HEK293 (cell line): ENCODE data around the gene KLK1.

Source experiments
- BCL11B ChIP-seq: fragments of 450-650 bp; formaldehyde crosslinking; IDR thresholded peaks from 2 replicates; pipeline ENCODE4 v1.5.1; 2016; ENCODE audit warnings: low read depth, missing biosample characterization, missing genetic modification characterization
- BCL6B ChIP-seq: fragments of 450-650 bp; formaldehyde crosslinking; IDR thresholded peaks from 2 replicates; pipeline ENCODE4 v1.5.1; 2017; ENCODE audit warnings: missing biosample characterization, missing genetic modification characterization
- GFI1B ChIP-seq: fragments of 450-650 bp; formaldehyde crosslinking; IDR thresholded peaks from 2 replicates; pipeline ENCODE4 v1.5.1; 2016; ENCODE audit warnings: missing biosample characterization, missing genetic modification characterization
- GLI2 ChIP-seq: fragments of 450-650 bp; formaldehyde crosslinking; IDR thresholded peaks from 2 replicates; pipeline ENCODE4; 2017; ENCODE audit warnings: missing biosample characterization, missing genetic modification characterization, low read depth, borderline replicate concordance
- KLF7 ChIP-seq: fragments of 450-650 bp; formaldehyde crosslinking; IDR thresholded peaks from 2 replicates; pipeline ENCODE4 v1.5.1; 2016; ENCODE audit warnings: missing biosample characterization, missing genetic modification characterization, borderline replicate concordance
- SALL2 ChIP-seq: fragments of 450-650 bp; formaldehyde crosslinking; IDR thresholded peaks from 2 replicates; pipeline ENCODE4 v1.5.0; 2017; ENCODE audit warnings: missing biosample characterization, mild to moderate bottlenecking, missing genetic modification characterization, borderline replicate concordance
- WT1 ChIP-seq: fragments of 450-650 bp; formaldehyde crosslinking; IDR thresholded peaks from 2 replicates; pipeline ENCODE4 v1.5.1; 2016; ENCODE audit warnings: missing biosample characterization, missing genetic modification characterization
- ZBTB20 ChIP-seq: fragments of 450-650 bp; formaldehyde crosslinking; IDR thresholded peaks from 2 replicates; pipeline ENCODE4 v1.5.1; 2016; ENCODE audit warnings: missing biosample characterization, missing genetic modification characterization
- ZBTB21 ChIP-seq: fragments of 450-650 bp; formaldehyde crosslinking; IDR thresholded peaks from 2 replicates; pipeline ENCODE4 v1.5.1; 2017; ENCODE audit warnings: missing biosample characterization, missing genetic modification characterization
- ZBTB48 ChIP-seq: fragments of 450-650 bp; formaldehyde crosslinking; IDR thresholded peaks from 2 replicates; pipeline ENCODE4 v1.5.1; 2016; ENCODE audit warnings: missing biosample characterization, missing genetic modification characterization
- ZFP69B ChIP-seq: fragments of 450-650 bp; formaldehyde crosslinking; IDR thresholded peaks from 2 replicates; pipeline ENCODE4 v1.5.1; 2016; ENCODE audit warnings: missing biosample characterization, missing genetic modification characterization
- ZIC2 ChIP-seq: fragments of 450-650 bp; formaldehyde crosslinking; IDR thresholded peaks from 2 replicates; pipeline ENCODE4 v1.5.1; 2016; ENCODE audit warnings: missing biosample characterization, missing genetic modification characterization
- ZNF10 ChIP-seq: fragments of 450-650 bp; formaldehyde crosslinking; IDR thresholded peaks from 2 replicates; pipeline ENCODE4 v1.5.1; 2017; ENCODE audit warnings: missing biosample characterization, missing genetic modification characterization
- ZNF140 ChIP-seq: fragments of 450-650 bp; formaldehyde crosslinking; IDR thresholded peaks from 2 replicates; pipeline ENCODE4 v1.5.1; 2016; ENCODE audit warnings: missing biosample characterization, missing genetic modification characterization
- ZNF19 ChIP-seq: fragments of 450-650 bp; formaldehyde crosslinking; IDR thresholded peaks from 2 replicates; pipeline ENCODE4; 2016; ENCODE audit warnings: missing biosample characterization, missing genetic modification characterization, low read depth
- ZNF24 ChIP-seq: fragments of 450-650 bp; formaldehyde crosslinking; IDR thresholded peaks from 2 replicates; pipeline ENCODE4 v1.5.1; 2016; ENCODE audit warnings: missing biosample characterization, missing genetic modification characterization
- ZNF335 ChIP-seq: fragments of 450-650 bp; formaldehyde crosslinking; conservative IDR thresholded peaks from 2 replicates; pipeline ENCODE4 v1.5.1; 2016; ENCODE audit warnings: missing biosample characterization, missing genetic modification characterization
- ZNF362 ChIP-seq: fragments of 450-650 bp; formaldehyde crosslinking; IDR thresholded peaks from 2 replicates; pipeline ENCODE4 v1.5.1; 2016; ENCODE audit warnings: missing biosample characterization, missing genetic modification characterization
- ZNF37A ChIP-seq: fragments of 450-650 bp; IDR thresholded peaks from 2 replicates; pipeline ENCODE4 v1.5.1; 2018; ENCODE audit warnings: missing biosample characterization, missing genetic modification characterization
- ZNF394 ChIP-seq: fragments of 450-650 bp; formaldehyde crosslinking; IDR thresholded peaks from 2 replicates; pipeline ENCODE4 v1.5.1; 2016; ENCODE audit warnings: missing biosample characterization, missing genetic modification characterization, mild to moderate bottlenecking, moderate library complexity, borderline replicate concordance
- ZNF404 ChIP-seq: fragments of 450-650 bp; formaldehyde crosslinking; IDR thresholded peaks from 2 replicates; pipeline ENCODE4 v1.5.1; 2017; ENCODE audit warnings: missing biosample characterization, missing genetic modification characterization
- ZNF529 ChIP-seq: fragments of 450-650 bp; formaldehyde crosslinking; IDR thresholded peaks from 2 replicates; pipeline ENCODE4 v1.5.1; 2017; ENCODE audit warnings: missing genetic modification characterization, missing biosample characterization; ENCODE audit not compliant: insufficient replicate concordance
- ZNF610 ChIP-seq: fragments of 450-650 bp; formaldehyde crosslinking; IDR thresholded peaks from 2 replicates; pipeline ENCODE4 v1.5.1; 2016; ENCODE audit warnings: missing biosample characterization, missing genetic modification characterization, borderline replicate concordance
- ZNF621 ChIP-seq: fragments of 450-650 bp; formaldehyde crosslinking; IDR thresholded peaks from 2 replicates; pipeline ENCODE4 v1.5.1; 2017; ENCODE audit warnings: missing biosample characterization, missing genetic modification characterization
- ZNF639 ChIP-seq: fragments of 450-650 bp; formaldehyde crosslinking; IDR thresholded peaks from 2 replicates; pipeline ENCODE4 v1.5.1; 2016; ENCODE audit warnings: missing biosample characterization, missing genetic modification characterization
- ZNF677 ChIP-seq: fragments of 450-650 bp; IDR thresholded peaks from 2 replicates; pipeline ENCODE4 v1.5.0; 2018; ENCODE audit warnings: missing biosample characterization, mild to moderate bottlenecking, missing genetic modification characterization, moderate library complexity
- ZNF76 ChIP-seq: fragments of 450-650 bp; formaldehyde crosslinking; IDR thresholded peaks from 2 replicates; pipeline ENCODE4; 2016; ENCODE audit warnings: low read depth, missing biosample characterization, missing genetic modification characterization, borderline replicate concordance
- ZNF768 ChIP-seq: fragments of 450-650 bp; formaldehyde crosslinking; IDR thresholded peaks from 2 replicates; pipeline ENCODE4 v1.5.1; 2018; ENCODE audit warnings: missing biosample characterization, mild to moderate bottlenecking, missing genetic modification characterization
- TF ChIP-seq, protein P1 (sequence below): fragments of 450-650 bp; formaldehyde crosslinking; IDR thresholded peaks from 2 replicates; pipeline ENCODE4 v1.5.1; 2017; ENCODE audit warnings: missing biosample characterization, missing genetic modification characterization
- TF ChIP-seq, protein P2 (sequence below): fragments of 450-650 bp; formaldehyde crosslinking; IDR thresholded peaks from 2 replicates; pipeline ENCODE4 v1.5.1; 2016; ENCODE audit warnings: missing biosample characterization, missing genetic modification characterization
- TF ChIP-seq, protein P3 (sequence below): sonication (generic); formaldehyde crosslinking; IDR thresholded peaks from 2 replicates; pipeline ENCODE4 v1.8.1; 2022; ENCODE audit warnings: mild to moderate bottlenecking, moderate library complexity, missing genetic modification reagents
- TF ChIP-seq, protein P4 (sequence below): fragments of 450-650 bp; formaldehyde crosslinking; IDR thresholded peaks from 2 replicates; pipeline ENCODE4; 2016; ENCODE audit warnings: missing biosample characterization, missing genetic modification characterization

The KLK1 gene

DNA sequence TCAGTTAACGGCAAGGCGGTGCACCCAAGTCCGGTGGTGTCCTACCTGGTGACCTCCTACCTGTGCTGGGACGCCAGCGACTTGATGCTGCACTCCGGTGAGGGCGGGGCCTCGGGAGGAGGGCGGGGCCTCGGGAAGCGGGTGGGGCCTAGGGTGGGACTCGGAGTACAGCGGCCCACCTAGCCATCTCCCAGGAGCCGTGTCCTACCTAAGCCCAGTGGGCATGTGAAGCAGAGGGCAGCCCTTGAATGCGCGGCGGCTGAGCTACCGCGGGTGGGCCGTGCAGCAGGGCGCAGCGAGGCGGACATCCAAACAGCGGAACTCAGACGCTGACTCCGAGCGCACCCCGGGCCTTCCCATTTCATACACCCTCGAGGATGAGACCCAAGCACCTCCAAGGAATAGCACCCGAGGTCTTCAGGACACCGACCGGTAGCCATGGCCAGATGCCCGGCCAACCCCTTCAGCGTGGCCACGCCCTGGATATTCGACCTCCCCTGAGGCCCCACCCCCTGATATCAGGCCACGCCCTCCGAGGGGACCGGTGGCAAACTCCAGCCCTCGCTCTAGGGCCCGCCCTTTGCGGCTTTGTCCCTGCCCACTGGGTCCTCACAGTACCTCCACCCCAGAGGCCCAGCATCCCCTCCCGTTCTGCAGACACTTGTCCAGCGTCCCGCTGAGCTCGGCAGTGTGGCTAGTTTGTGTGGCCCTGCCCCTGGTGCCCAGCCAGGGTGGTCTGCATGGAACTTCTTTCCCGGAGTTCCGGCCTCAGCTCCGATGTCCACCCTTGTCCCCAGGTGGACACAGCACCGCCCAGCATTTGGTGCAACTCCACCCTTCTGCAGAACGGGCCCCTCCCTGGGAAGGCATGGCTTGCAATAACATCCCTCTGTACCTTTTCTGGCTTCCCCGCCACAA is 5.4 kb downstream of the KLK1 start (continued):
- TF ChIP-seq, protein P1, sequence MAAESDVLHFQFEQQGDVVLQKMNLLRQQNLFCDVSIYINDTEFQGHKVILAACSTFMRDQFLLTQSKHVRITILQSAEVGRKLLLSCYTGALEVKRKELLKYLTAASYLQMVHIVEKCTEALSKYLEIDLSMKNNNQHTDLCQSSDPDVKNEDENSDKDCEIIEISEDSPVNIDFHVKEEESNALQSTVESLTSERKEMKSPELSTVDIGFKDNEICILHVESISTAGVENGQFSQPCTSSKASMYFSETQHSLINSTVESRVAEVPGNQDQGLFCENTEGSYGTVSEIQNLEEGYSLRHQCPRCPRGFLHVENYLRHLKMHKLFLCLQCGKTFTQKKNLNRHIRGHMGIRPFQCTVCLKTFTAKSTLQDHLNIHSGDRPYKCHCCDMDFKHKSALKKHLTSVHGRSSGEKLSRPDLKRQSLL = no peak
- 0 out of 2 replicates have a peak, but pooled peaks have one; percentile 56 for TF ChIP-seq KLF7 (tag by site-specific recombination)
- peak; percentile 55; the same call in 1 of the 2 replicates for TF ChIP-seq ZBTB48 (tag by site-specific recombination)
- TF ChIP-seq ZNF140 (tag by site-specific recombination) = no peak
- no peak for TF ChIP-seq ZNF621 (tag by site-specific recombination)
- no peak for TF ChIP-seq ZNF37A (tag by site-specific recombination)
- TF ChIP-seq, protein P2, sequence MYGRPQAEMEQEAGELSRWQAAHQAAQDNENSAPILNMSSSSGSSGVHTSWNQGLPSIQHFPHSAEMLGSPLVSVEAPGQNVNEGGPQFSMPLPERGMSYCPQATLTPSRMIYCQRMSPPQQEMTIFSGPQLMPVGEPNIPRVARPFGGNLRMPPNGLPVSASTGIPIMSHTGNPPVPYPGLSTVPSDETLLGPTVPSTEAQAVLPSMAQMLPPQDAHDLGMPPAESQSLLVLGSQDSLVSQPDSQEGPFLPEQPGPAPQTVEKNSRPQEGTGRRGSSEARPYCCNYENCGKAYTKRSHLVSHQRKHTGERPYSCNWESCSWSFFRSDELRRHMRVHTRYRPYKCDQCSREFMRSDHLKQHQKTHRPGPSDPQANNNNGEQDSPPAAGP = peak; percentile 23; the same call in 1 of the 2 replicates
- no peak for TF ChIP-seq ZNF10 (tag by site-specific recombination)
- no peak for TF ChIP-seq ZNF639
- TF ChIP-seq ZNF24 (tag by site-specific recombination) = no peak
- TF ChIP-seq ZNF529 (tag by site-specific recombination) = no peak
- no peak for TF ChIP-seq ZFP69B (tag by site-specific recombination)
- TF ChIP-seq SALL2 (tag by site-specific recombination) = no peak
- no peak for TF ChIP-seq ZBTB20 (tag by site-specific recombination)
- TF ChIP-seq ZNF19 (tag by site-specific recombination) = no peak
- TF ChIP-seq, protein P3, sequence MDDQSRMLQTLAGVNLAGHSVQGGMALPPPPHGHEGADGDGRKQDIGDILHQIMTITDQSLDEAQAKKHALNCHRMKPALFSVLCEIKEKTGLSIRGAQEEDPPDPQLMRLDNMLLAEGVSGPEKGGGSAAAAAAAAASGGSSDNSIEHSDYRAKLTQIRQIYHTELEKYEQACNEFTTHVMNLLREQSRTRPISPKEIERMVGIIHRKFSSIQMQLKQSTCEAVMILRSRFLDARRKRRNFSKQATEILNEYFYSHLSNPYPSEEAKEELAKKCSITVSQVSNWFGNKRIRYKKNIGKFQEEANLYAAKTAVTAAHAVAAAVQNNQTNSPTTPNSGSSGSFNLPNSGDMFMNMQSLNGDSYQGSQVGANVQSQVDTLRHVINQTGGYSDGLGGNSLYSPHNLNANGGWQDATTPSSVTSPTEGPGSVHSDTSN (CRISPR knock-in tag) = 0 out of 2 replicates have a peak, but pooled peaks have one; percentile 6
- TF ChIP-seq GFI1B (tag by site-specific recombination) = no peak
- TF ChIP-seq ZNF677 (tag by site-specific recombination) = no peak
- TF ChIP-seq ZIC2 (tag by site-specific recombination) = peak; percentile 86
- TF ChIP-seq ZNF335 (tag by site-specific recombination) = peak; percentile 95
- TF ChIP-seq, protein P4, sequence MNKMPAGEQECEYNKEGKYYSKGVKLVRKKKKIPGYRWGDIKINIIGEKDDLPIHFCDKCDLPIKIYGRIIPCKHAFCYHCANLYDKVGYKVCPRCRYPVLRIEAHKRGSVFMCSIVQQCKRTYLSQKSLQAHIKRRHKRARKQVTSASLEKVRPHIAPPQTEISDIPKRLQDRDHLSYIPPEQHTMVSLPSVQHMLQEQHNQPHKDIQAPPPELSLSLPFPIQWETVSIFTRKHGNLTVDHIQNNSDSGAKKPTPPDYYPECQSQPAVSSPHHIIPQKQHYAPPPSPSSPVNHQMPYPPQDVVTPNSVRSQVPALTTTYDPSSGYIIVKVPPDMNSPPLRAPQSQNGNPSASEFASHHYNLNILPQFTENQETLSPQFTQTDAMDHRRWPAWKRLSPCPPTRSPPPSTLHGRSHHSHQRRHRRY (tag by site-specific recombination) = no peak
- no peak for TF ChIP-seq GLI2 (tag by site-specific recombination)
- TF ChIP-seq ZNF362 (tag by site-specific recombination) = no peak
- TF ChIP-seq WT1 (tag by site-specific recombination) = no peak
- no peak for TF ChIP-seq ZBTB21 (tag by site-specific recombination)
- no peak for TF ChIP-seq BCL6B
- TF ChIP-seq ZNF394 (tag by site-specific recombination) = no peak
- no peak for TF ChIP-seq ZNF768
- no peak for TF ChIP-seq ZNF610 (tag by site-specific recombination)
- TF ChIP-seq ZNF76 = no peak
- no peak for TF ChIP-seq ZNF404 (tag by site-specific recombination)
- TF ChIP-seq BCL11B (tag by site-specific recombination) = no peak
